NCI-H526 treated with DMSO at 0.1 percent for 48 hours (cell line): ENCODE data around the gene CCDC40.
"Not testable (repeated sequence)": the region's sequence is repeated elsewhere in the genome, so short reads cannot be mapped to it uniquely, and the experiment has no call there.

Source experiments
- DNase-seq: peaks from one replicate; lab custom pipeline; 2025; lab: John Stamatoyannopoulos, UW

CCDC40 gene

GRCh38 chr17:80035937-80036714 is at the start of gene CCDC40:
Gene CCDC40, plus strand, starts transcription at chr17:80036642. Its CDS starts 21 bp downstream, at chr17:80036663.
- DNase-seq = peak; percentile 50

GRCh38 chr17:79987187-79987934 is 49.1 kb upstream of the CCDC40 start:
- DNase-seq = no peak

- no peak for DNase-seq
These were observed 48.6 kb upstream of the CCDC40 start for GRCh38 chr17:79987935-79988184.

GRCh38 chr17:79988185-79988971 is 48.1 kb upstream of the CCDC40 start:
- no peak for DNase-seq

GRCh38 chr17:79989106-79989835 is 47.2 kb upstream of the CCDC40 start:
- no peak for DNase-seq

- no peak for DNase-seq
These were observed 46.3 kb upstream of the CCDC40 start for GRCh38 chr17:79990051-79990592.

- no peak for DNase-seq
These were observed 45.7 kb upstream of the CCDC40 start for GRCh38 chr17:79990704-79991103.

GRCh38 chr17:79991140-79991923 is 45.1 kb upstream of the CCDC40 start:
- DNase-seq = peak; percentile 58

GRCh38 chr17:79991924-79992648 is 44.4 kb upstream of the CCDC40 start:
- DNase-seq = peak; percentile 66

GRCh38 chr17:79992649-79993389 is 43.6 kb upstream of the CCDC40 start:
- DNase-seq = no peak

- DNase-seq = peak; percentile 40
These were observed 42.8 kb upstream of the CCDC40 start for GRCh38 chr17:79993390-79994227.

- DNase-seq = not testable (repeated sequence)
These were observed 42.2 kb upstream of the CCDC40 start for GRCh38 chr17:79994228-79994569.

GRCh38 chr17:79994602-79995001 is 41.8 kb upstream of the CCDC40 start:
- no peak for DNase-seq

- no peak for DNase-seq
These were observed 40.7 kb upstream of the CCDC40 start for GRCh38 chr17:79995696-79996095.

- no peak for DNase-seq
These were observed 40.2 kb upstream of the CCDC40 start for GRCh38 chr17:79996291-79996690.

GRCh38 chr17:79997011-79997660 is 39.3 kb upstream of the CCDC40 start:
- DNase-seq = no peak

- DNase-seq = no peak
These were observed 36.3 kb upstream of the CCDC40 start for GRCh38 chr17:80000136-80000535.
